ENCODE measurements around the gene MBTD1.
"Not testable (repeated sequence)": the region's sequence is repeated elsewhere in the genome, so short reads cannot be mapped to it uniquely, and the experiment has no call there.

Gene MBTD1

GRCh38 chr17:51255673-51256072 is 4.2 kb downstream of the MBTD1 start:
- no peak for DNase-seq (ENCODE audit: low read depth in 3 of 3)

DNA sequence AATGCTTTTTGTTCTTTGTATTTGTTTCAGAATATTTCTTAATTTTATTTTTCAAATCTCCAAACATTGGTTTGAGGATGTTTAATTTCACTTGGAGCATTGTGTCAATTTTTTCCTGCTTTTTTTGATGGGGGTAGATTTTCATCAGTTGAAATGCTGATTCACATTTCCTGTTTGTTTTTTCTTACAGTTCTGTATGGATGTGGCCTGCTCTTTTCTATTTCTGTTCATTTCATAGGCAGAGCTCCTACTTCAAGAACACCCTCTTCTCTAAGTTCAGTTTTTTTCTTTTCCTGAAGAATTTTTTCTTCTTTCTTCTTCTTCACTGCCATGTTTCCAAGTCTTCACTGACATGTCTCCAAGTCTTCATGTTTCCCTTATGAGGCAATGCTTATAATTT is 8.8 kb downstream of the MBTD1 start:
- no peak for DNase-seq (ENCODE audit: low read depth in 3 of 3)

DNA sequence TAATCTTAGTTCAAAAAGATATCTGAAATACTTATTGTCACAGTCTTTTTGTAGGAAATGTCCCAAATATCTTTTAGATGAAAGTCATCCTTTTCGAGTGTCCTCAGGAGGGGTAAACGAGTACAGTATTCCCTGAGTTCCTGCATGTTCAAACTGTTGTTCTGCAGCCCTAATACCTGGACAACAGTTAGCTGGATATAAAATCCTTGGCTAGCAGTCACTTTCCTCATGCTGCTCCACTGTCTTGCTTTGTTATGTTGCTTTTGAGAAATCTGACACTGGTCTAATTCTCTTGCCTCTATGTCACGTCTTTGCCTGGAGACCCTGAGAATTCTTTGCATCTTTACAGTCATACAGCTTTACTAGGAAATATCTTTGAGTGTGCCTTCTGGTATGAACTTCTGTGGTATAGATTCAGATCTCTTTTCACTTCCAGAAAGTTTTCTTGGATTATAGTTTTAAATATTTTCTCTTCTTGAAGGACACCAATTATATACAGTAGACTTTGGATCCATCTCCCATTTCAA is 9.5 kb downstream of the MBTD1 start:
- DNase-seq (ENCODE audit: low read depth in 3 of 3): no peak

- no peak for DNase-seq (ENCODE audit: low read depth in 3 of 3)
Measured at GRCh38 chr17:51245535-51245934, 14.3 kb downstream of the MBTD1 start.

DNA sequence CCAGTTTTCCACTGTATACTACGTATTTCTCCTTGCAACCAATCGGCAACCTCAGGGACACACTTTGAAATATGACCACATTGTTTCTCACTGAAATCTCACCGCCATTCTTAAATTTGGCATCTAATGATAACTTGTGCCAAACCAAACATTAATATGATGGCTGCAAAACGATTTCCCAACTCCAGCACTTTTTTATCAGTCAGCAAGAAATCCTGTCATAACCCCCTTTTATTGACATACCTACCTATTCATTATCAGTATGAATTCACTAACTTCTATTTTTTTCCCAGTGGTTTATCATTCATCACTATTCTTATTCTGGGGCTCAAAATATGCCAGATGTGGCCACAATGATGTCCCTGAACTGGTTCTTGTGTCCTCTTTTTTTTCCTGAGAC is 15.8 kb downstream of the MBTD1 start:
- DNase-seq (ENCODE audit: low read depth in 3 of 3): no peak

DNA sequence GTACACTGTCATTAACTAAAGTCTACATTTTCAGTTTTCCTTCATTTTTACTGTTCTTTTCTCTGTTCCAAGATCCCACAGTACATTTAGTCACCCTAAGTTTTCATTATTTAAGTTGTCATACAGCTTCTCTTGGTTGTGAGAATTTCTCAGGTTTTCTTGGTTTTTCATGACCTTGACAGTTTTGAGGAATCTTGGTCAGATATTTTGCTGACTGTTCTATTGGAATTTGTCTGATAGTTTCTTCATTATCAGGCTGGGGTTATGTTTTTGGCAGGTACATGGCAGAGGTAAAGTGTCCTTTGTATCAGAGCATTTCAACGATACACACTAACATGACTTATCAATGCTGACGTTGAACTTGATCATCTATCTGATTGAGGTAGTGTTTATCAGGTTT is 19.6 kb downstream of the MBTD1 start:
- DNase-seq (ENCODE audit: low read depth in 3 of 3): no peak

- DNase-seq (ENCODE audit: low read depth in 3 of 3): no peak
Measured at GRCh38 chr17:51238255-51238887, 21.5 kb downstream of the MBTD1 start.

DNA sequence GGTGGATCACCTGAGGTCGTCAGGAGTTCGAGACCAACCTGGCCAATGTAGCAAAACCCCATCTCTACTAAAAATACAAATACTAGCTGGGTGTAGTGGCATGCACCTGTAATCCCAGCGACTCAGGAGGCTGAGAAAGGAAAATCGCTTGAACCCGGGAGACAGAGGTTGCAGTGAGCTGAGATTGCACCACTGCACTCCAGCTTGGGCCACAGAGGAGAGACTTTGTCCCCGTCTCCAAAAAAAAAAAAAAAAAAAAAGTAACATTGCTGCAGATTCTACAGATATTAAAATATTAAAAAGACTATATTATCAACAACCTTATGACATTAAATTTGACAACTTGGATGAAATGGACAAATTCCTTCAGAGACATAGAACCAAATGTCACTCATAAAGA is 25.7 kb downstream of the MBTD1 start:
- DNase-seq (ENCODE audit: low read depth in 3 of 3): no peak

DNA sequence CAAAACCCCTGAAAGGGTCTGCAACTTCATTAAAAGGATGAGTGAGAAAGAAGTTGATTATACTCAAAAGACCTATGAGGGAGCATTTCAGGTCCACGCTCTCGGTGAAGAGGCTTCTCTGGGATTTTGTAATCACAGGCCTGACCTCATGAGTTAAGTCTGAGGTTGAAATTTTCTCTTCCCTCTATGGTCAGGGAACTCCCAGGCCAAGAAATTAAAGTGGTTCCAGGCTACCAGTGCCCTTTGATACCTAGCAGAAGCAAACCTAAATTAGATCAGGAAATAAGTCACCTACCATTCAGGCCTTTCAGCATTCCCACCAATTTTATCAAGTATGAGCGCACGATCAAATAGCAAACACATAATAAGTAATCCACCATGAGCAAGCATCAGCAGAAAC is 27.9 kb downstream of the MBTD1 start:
- DNase-seq (ENCODE audit: low read depth in 3 of 3): no peak

DNA sequence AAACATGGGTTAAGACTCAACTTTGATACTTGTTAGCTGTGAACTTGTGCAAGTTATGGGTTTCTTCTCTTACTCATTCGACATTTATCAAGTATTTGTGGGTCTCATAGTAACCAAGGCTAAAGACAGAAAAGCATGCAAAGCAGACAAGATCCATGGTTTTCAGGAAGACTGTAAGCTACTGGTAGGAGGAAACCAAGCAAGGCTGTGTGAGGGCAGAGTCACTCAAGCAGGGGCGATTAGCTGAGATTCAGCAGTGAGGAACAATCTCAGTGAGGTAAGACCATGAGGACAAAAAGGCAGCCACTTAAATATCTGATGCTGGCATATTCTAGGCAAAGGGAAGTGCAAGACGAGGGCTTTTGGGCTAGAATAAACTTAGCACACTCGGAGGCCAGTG is 29.5 kb downstream of the MBTD1 start:
- no peak for DNase-seq (ENCODE audit: low read depth in 3 of 3)

DNA sequence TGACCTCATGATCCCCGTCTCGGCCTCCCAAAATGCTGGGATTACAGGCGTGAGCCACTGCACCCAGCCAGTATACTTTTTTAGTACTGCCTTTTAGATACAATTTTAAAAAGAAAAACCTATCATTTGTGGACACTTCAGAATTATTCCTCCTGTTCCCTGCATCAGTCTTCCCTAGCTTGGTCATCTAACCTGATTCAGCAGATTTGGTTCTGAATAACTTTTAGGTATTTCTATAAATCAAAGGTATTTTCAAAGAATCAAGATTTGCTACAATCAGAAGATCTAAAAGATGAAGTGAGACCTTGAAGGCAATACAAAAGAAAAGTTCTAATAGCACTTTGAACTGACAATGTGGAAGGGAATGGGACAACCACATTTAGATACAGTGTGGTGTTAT is 30.0 kb downstream of the MBTD1 start:
- no peak for DNase-seq (ENCODE audit: low read depth in 3 of 3)

GRCh38 chr17:51228161-51228560 is 31.7 kb downstream of the MBTD1 start:
- no peak for DNase-seq (ENCODE audit: low read depth in 3 of 3)

DNA sequence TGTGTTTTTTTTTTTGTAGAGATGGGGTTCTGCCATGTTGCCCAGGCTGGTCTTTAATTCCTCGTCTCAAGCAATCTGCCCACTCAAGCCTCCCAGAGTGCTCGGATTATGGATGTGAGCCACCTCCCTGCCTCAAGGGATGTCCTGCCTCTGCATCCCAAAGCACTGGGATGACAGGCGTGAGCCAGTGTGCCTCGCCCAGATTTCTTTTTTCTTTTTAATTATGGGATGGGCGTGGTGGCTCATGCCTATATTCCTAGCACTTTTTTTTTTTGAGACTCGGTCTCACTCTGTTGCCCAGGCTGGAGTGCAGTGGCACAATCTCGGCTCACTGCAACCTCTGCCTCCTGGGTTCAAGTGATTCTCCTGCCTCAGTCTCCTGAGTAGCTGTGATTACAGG is 34.3 kb downstream of the MBTD1 start:
- not testable (repeated sequence) for DNase-seq (ENCODE audit: low read depth in 3 of 3)

- no peak for DNase-seq (ENCODE audit: low read depth in 3 of 3)
Measured at GRCh38 chr17:51224402-51225262, 35.2 kb downstream of the MBTD1 start.

GRCh38 chr17:51221322-51221721 is 38.5 kb downstream of the MBTD1 start:
- no peak for DNase-seq (ENCODE audit: low read depth in 3 of 3)

DNA sequence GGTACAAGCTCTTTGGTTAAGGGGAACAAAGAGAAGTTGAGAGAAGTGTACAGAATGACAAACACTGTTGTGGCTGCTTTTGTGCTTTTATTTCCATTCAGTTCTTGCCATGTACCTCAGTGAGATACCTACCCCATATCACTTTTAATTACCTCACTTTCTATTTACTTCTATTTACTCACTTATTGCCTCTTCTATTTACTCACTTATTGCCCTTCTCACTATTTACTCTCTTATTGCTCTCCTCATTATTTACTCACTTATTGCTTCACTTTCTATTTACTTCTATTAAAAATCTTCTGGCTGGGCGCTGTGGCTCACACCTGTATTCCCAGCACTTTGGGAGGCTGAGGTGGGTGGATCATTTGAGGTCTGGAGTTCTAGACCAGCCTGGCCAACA is 41.9 kb downstream of the MBTD1 start:
- DNase-seq (ENCODE audit: low read depth in 3 of 3): no peak

DNA sequence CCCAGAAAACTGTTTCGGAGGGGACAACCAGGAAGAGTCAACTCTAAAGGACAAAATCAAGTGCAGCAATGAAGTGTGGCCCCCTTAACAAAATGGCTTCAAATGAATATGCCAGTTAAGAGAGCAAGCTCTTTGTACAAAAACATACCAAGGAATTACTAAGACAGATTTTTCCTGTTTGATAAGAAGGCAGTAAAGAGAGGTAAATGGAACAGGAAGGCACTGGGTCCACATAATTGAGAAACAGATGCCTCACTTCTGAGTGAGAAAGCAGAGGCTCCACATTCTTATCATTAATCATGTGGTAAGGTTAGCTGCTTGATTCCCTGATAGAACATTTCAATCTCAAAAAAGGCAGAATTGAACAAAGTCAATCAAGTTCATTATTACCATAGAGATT is 44.9 kb downstream of the MBTD1 start:
- DNase-seq (ENCODE audit: low read depth in 3 of 3): no peak

GRCh38 chr17:51203838-51204237 is 56.0 kb downstream of the MBTD1 start:
- DNase-seq (ENCODE audit: low read depth in 3 of 3): no peak

DNA sequence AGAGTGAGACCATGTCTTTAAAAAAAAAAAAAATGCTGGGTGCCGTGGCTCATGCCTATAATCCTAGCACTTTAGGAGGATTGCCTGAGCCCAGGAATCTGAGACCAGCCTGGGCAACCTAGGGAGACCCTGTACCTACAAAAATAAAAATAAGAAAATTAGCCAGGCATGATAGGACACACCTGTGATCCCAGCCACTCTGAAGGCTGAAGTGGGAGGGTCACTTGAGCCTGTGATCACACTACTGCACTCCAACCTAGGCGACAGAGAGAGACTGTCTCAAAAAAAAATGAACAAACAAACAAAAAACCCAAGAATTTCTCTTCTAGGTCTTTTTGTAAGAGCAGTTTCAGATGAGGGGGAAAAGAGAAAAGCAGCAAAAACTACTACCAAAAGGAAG is 59.0 kb downstream of the MBTD1 start:
- no peak for DNase-seq (ENCODE audit: low read depth in 3 of 3)

DNA sequence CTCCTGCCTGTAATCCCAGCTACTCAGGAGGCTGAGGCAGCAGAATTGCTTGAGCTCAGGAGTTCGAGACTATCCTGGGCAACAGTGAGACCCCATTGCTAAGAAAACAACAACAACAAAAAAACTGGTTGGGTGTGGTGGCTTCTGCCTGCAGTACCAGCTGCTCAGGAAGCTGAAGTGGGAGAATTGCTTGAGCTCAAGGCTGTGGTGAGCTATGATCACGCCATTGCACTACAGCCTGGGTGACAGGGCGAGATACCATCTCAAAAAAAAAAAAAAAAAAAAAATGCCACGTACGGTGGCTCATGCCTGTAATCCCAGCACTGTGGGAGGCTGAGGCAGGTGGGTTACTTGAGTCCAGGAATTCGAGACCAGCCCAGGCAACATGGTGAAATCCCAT is 59.6 kb downstream of the MBTD1 start:
- DNase-seq (ENCODE audit: low read depth in 3 of 3): no peak

DNA sequence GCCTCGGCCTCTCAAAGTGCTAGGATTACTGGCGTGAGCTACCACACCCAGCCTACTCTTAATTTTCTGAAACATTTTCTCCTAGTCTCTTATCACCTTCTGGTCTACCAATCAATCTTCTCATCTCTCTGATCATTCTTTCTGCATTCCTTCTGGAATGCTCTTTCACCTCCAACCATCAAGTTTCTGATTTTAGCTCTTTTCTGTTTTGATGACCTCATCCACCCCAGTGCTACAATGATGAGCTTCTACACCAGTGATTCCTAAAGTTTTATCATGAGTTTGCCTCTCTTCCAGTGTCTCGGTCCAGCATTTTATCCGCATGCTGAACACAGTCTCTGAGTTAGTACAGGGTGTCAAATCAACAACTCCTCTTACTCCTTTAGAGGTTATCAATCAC is 62.1 kb downstream of the MBTD1 start:
- DNase-seq (ENCODE audit: low read depth in 3 of 3): no peak

- no peak for DNase-seq (ENCODE audit: low read depth in 3 of 3)
Measured at GRCh38 chr17:51191895-51192294, 68.0 kb downstream of the MBTD1 start.

GRCh38 chr17:51189628-51190027 is 70.2 kb downstream of the MBTD1 start:
- DNase-seq (ENCODE audit: low read depth in 3 of 3): no peak
